ENCODE results near the gene ASF1B.

DNA sequence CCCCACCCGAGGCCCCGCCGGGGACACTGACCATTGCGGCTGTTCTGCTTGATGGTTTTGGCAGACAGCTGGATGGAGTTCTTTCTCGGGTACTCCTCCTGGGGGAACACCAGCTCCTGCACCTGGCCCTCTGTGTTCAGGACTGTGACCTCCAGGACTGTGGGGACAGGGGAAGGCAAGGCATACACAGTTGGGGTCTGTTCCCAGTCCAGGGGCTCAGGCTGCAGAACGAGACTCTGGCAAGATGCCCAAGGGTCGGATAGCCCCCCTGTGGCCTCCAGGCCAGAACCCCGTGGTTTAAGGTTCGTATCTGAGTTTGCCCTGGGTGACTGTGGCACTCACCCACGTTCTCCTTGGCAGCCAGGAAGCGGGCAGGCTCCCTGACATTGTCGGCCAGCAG, 22.7 kb upstream of the ASF1B start:
- no peak for TF ChIP-seq POLR2A (IDR thresholded peaks at IDR 0.05)
- TF ChIP-seq, protein P1, sequence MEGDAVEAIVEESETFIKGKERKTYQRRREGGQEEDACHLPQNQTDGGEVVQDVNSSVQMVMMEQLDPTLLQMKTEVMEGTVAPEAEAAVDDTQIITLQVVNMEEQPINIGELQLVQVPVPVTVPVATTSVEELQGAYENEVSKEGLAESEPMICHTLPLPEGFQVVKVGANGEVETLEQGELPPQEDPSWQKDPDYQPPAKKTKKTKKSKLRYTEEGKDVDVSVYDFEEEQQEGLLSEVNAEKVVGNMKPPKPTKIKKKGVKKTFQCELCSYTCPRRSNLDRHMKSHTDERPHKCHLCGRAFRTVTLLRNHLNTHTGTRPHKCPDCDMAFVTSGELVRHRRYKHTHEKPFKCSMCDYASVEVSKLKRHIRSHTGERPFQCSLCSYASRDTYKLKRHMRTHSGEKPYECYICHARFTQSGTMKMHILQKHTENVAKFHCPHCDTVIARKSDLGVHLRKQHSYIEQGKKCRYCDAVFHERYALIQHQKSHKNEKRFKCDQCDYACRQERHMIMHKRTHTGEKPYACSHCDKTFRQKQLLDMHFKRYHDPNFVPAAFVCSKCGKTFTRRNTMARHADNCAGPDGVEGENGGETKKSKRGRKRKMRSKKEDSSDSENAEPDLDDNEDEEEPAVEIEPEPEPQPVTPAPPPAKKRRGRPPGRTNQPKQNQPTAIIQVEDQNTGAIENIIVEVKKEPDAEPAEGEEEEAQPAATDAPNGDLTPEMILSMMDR (IDR thresholded peaks at IDR 0.05) = no peak
